Amygdala (tissue), 56 donors: ENCODE data around the gene DOCK10.
"Not testable (repeated sequence)": the region's sequence is repeated elsewhere in the genome, so short reads cannot be mapped to it uniquely, and the experiment has no call there.

Experiments
- DNase-seq, 56 donors: peaks; one replicate each; lab custom pipeline; 2025; lab: John Stamatoyannopoulos, UW

Gene DOCK10

GRCh38 chr2:224927011-224927410, 115.3 kb downstream of the DOCK10 start:
- no peak for DNase-seq

GRCh38 chr2:224925810-224926100, 116.5 kb downstream of the DOCK10 start:
- DNase-seq, result no peak

GRCh38 chr2:224925061-224925809, 117.0 kb downstream of the DOCK10 start:
- DNase-seq, result no peak

- DNase-seq, result no peak
Observed at GRCh38 chr2:224924631-224925030, 117.6 kb downstream of the DOCK10 start.

GRCh38 chr2:224922142-224922727, 120.0 kb downstream of the DOCK10 start:
- DNase-seq, result peak in 1 of 56 donors; percentile 19

- DNase-seq, result no peak
Observed at GRCh38 chr2:224919472-224920110, 122.7 kb downstream of the DOCK10 start.

- no peak for DNase-seq
Observed at GRCh38 chr2:224918626-224919471, 123.4 kb downstream of the DOCK10 start.

- not testable (repeated sequence) for DNase-seq
Observed at GRCh38 chr2:224917246-224917645, 125.0 kb downstream of the DOCK10 start.

- DNase-seq, result no peak
Observed at GRCh38 chr2:224915136-224915535, 127.1 kb downstream of the DOCK10 start.

- DNase-seq, result no peak
Observed at GRCh38 chr2:224910574-224910925, 131.7 kb downstream of the DOCK10 start.

GRCh38 chr2:224909885-224910573, 132.2 kb downstream of the DOCK10 start:
- peak in 2 of 56 donors; percentile 27 to 37 for DNase-seq

- no peak for DNase-seq
Observed at GRCh38 chr2:224908818-224909217, 133.4 kb downstream of the DOCK10 start.

GRCh38 chr2:224904381-224904780, 137.9 kb downstream of the DOCK10 start:
- DNase-seq, result no peak

GRCh38 chr2:224903621-224904020, 138.6 kb downstream of the DOCK10 start:
- DNase-seq, result no peak

- no peak for DNase-seq
Observed at GRCh38 chr2:224901121-224901676, 141.1 kb downstream of the DOCK10 start.

- DNase-seq, result no peak
Observed at GRCh38 chr2:224895377-224895776, 146.9 kb downstream of the DOCK10 start.

- no peak for DNase-seq
Observed at GRCh38 chr2:224894356-224894755, 147.9 kb downstream of the DOCK10 start.

GRCh38 chr2:224893848-224894247, 148.4 kb downstream of the DOCK10 start:
- no peak for DNase-seq

- DNase-seq, result no peak
Observed at GRCh38 chr2:224892574-224893204, 149.6 kb downstream of the DOCK10 start.

GRCh38 chr2:224890372-224890771, 151.9 kb downstream of the DOCK10 start:
- no peak for DNase-seq
